HepG2 (cell line): ENCODE measurements around the gene HDGF. TPM values are rescaled to one million over a fixed set of nuclear protein-coding genes. Genes with fewer than 3 reads are reported as not detected.
A peak's percentile ranks its signal among the peaks of the same experiment; 100 is the strongest.

Experiments used
- AHR ChIP-seq: IDR thresholded peaks from 2 replicates; pipeline ENCODE4 v1.6.1; 2018; ENCODE audit warnings: missing genetic modification reagents, missing compliant biosample characterization
- GTF2F1 ChIP-seq: fragments of 150-350 bp; IDR thresholded peaks from 2 replicates; pipeline ENCODE4 v1.6.1; 2014; ENCODE audit warnings: low read length
- HCFC1 ChIP-seq: fragments of 150-350 bp; IDR thresholded peaks from 2 replicates; pipeline ENCODE4 v1.6.1; 2014; ENCODE audit warnings: low read depth, low read length
- MAZ ChIP-seq, 2 experiments: sonication (generic) in 1 of 2; formaldehyde crosslinking in 1 of 2; IDR thresholded peaks; 2 replicates each; pipeline versions ENCODE4 v1.5.0 to v1.6.1; 2012 to 2020; ENCODE audit warnings: low read depth in 2 of 2, mild to moderate bottlenecking in 2 of 2, borderline replicate concordance in 1 of 2, improper control_type of control experiment in 1 of 2, low read length in 1 of 2, missing genetic modification reagents in 1 of 2, moderate library complexity in 1 of 2
- NFRKB ChIP-seq: fragments of 450-650 bp; IDR thresholded peaks from 2 replicates; pipeline ENCODE4 v1.6.1; 2017
- NFYC ChIP-seq: IDR thresholded peaks from 2 replicates; pipeline ENCODE4 v1.6.1; 2016; ENCODE audit warnings: missing genetic modification reagents, missing compliant biosample characterization
- PAF1 ChIP-seq: IDR thresholded peaks from 2 replicates; pipeline ENCODE4 v1.6.1; 2016; ENCODE audit warnings: missing genetic modification reagents, missing compliant biosample characterization
- ZSCAN31 ChIP-seq: sonication (generic); formaldehyde crosslinking; IDR thresholded peaks from 2 replicates; pipeline ENCODE4 v1.5.0; 2020; ENCODE audit warnings: low read depth, mild to moderate bottlenecking, missing genetic modification reagents
- polyA plus RNA-seq, 8 experiments: library from polyadenylated mRNA; depleted of rRNA in 3 of 8; stranded (reverse) in 7 of 8; unstranded in 1 of 8; fragments of >200 nt; fragmentation: Illumina TruSeq in 4 of 8; extraction: Trizol in 4 of 8; gene quantifications; 2 replicates each; pipeline versions ENCODE4 v1.2.1 to v1.2.3, GENCODE V29; 2011 to 2016; ENCODE audit warnings: low read depth in 4 of 8, missing spikeins in 1 of 8, mixed read lengths in 1 of 8; ENCODE audit not compliant: insufficient read depth in 1 of 8
- total RNA-seq, 5 experiments: library from RNA; depleted of rRNA; stranded (reverse); fragments of >200 nt; fragmentation: Illumina TruSeq; extraction: Trizol; gene quantifications; 2 replicates each; pipeline ENCODE4 v1.2.3, GENCODE V29; 2016; ENCODE audit warnings: low read depth in 1 of 5
- TF ChIP-seq, protein P1 (sequence below): sonication (generic); formaldehyde crosslinking; IDR thresholded peaks from 2 replicates; pipeline ENCODE4 v1.5.0; 2020; ENCODE audit warnings: mild to moderate bottlenecking, missing genetic modification reagents, borderline replicate concordance
- TF ChIP-seq, protein P2 (sequence below): IDR thresholded peaks from 2 replicates; pipeline ENCODE4 v1.6.1; 2016; ENCODE audit warnings: low read depth, borderline replicate concordance
- TF ChIP-seq, protein P3 (sequence below), 2 experiments: sonication (generic) in 1 of 2; formaldehyde crosslinking in 1 of 2; IDR thresholded peaks; 2 replicates each; pipeline versions ENCODE4 v1.6.1 to v1.9.0; 2014 to 2022; ENCODE audit warnings: antibody characterized with exemption in 1 of 2, borderline replicate concordance in 1 of 2, inconsistent platforms in 1 of 2, low read depth in 1 of 2, missing genetic modification reagents in 1 of 2

The HDGF gene
- total and polyA plus RNA-seq, 2 of the 13 experiments (the other 11 are each of a cell fraction or from before 2014, with no cell fraction given): 156 to 196 TPM

DNA sequence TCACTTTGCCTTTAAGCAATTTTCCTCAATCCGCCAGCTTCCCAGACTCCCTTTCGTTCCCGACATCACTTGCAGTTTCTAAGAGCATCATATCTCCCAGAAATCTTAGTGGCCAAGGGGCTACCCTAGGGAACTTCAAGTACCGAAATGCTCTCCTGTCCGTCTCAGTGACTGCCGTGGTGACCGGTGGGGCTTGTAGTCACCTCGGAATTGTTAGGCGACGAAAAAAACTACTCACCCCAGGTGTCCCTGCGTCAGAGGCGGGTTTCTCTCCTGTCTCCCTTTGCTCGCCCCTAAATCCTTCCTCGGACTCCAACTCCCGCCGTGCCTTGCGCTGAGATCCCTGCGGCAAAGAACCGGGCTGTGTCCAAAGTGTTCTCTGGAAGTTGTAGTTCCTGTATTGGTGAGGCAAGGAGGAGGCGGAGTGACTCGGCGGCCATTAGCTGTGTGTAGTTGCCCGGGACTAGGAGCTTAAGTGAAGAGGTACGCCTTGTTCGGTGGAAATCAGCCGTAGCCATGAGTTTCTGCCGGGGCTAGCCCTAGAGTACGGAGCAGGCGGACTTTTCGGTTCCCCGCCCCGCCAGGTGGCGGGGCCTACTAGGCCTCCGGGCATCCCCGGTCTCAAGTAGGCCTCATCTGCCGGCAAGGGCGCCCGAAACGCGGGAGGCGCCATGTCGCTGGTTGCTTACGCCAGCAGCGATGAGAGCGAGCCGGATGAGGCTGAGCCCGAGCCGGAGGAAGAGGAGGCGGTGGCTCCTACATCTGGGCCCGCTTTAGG, 15.8 kb upstream of the HDGF start, which contains the start of gene PRCC (continued):
- TF ChIP-seq, protein P1, sequence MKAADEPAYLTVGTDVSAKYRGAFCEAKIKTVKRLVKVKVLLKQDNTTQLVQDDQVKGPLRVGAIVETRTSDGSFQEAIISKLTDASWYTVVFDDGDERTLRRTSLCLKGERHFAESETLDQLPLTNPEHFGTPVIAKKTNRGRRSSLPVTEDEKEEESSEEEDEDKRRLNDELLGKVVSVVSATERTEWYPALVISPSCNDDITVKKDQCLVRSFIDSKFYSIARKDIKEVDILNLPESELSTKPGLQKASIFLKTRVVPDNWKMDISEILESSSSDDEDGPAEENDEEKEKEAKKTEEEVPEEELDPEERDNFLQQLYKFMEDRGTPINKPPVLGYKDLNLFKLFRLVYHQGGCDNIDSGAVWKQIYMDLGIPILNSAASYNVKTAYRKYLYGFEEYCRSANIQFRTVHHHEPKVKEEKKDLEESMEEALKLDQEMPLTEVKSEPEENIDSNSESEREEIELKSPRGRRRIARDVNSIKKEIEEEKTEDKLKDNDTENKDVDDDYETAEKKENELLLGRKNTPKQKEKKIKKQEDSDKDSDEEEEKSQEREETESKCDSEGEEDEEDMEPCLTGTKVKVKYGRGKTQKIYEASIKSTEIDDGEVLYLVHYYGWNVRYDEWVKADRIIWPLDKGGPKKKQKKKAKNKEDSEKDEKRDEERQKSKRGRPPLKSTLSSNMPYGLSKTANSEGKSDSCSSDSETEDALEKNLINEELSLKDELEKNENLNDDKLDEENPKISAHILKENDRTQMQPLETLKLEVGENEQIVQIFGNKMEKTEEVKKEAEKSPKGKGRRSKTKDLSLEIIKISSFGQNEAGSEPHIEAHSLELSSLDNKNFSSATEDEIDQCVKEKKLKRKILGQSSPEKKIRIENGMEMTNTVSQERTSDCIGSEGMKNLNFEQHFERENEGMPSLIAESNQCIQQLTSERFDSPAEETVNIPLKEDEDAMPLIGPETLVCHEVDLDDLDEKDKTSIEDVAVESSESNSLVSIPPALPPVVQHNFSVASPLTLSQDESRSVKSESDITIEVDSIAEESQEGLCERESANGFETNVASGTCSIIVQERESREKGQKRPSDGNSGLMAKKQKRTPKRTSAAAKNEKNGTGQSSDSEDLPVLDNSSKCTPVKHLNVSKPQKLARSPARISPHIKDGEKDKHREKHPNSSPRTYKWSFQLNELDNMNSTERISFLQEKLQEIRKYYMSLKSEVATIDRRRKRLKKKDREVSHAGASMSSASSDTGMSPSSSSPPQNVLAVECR (CRISPR knock-in tag): peak; percentile 91
- no peak; the same call in 1 of the 2 replicates for TF ChIP-seq MAZ (IDR thresholded peaks at IDR 0.05; ENCODE audit: borderline replicate concordance, low read depth, low read length)
- peak; percentile 77 for TF ChIP-seq MAZ (CRISPR knock-in tag; IDR thresholded peaks at IDR 0.05; ENCODE audit: low read depth)
- peak; percentile 99 for TF ChIP-seq HCFC1
- 0 out of 2 replicates have a peak, but pooled peaks have one; percentile 60 for TF ChIP-seq AHR (CRISPR knock-in tag)
- TF ChIP-seq GTF2F1: no peak
- TF ChIP-seq NFRKB: peak; percentile 76
- TF ChIP-seq ZSCAN31 (CRISPR knock-in tag): peak; percentile 7; the same call in 1 of the 2 replicates
- TF ChIP-seq, protein P2, sequence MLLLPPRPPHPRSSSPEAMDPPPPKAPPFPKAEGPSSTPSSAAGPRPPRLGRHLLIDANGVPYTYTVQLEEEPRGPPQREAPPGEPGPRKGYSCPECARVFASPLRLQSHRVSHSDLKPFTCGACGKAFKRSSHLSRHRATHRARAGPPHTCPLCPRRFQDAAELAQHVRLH (CRISPR knock-in tag): peak; percentile 75; the same call in 1 of the 2 replicates
- TF ChIP-seq, protein P3, sequence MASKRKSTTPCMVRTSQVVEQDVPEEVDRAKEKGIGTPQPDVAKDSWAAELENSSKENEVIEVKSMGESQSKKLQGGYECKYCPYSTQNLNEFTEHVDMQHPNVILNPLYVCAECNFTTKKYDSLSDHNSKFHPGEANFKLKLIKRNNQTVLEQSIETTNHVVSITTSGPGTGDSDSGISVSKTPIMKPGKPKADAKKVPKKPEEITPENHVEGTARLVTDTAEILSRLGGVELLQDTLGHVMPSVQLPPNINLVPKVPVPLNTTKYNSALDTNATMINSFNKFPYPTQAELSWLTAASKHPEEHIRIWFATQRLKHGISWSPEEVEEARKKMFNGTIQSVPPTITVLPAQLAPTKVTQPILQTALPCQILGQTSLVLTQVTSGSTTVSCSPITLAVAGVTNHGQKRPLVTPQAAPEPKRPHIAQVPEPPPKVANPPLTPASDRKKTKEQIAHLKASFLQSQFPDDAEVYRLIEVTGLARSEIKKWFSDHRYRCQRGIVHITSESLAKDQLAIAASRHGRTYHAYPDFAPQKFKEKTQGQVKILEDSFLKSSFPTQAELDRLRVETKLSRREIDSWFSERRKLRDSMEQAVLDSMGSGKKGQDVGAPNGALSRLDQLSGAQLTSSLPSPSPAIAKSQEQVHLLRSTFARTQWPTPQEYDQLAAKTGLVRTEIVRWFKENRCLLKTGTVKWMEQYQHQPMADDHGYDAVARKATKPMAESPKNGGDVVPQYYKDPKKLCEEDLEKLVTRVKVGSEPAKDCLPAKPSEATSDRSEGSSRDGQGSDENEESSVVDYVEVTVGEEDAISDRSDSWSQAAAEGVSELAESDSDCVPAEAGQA (IDR thresholded peaks at IDR 0.05; ENCODE audit: low read depth): 0 out of 2 replicates have a peak, but pooled peaks have one; percentile 76
- TF ChIP-seq, protein P3 (CRISPR knock-in tag; IDR thresholded peaks at IDR 0.05; ENCODE audit: borderline replicate concordance): no peak
- TF ChIP-seq NFYC (CRISPR knock-in tag): peak; percentile 46; the same call in 1 of the 2 replicates
- no peak for TF ChIP-seq PAF1 (CRISPR knock-in tag)
